ENCODE data around the gene AP1AR.

DNA sequence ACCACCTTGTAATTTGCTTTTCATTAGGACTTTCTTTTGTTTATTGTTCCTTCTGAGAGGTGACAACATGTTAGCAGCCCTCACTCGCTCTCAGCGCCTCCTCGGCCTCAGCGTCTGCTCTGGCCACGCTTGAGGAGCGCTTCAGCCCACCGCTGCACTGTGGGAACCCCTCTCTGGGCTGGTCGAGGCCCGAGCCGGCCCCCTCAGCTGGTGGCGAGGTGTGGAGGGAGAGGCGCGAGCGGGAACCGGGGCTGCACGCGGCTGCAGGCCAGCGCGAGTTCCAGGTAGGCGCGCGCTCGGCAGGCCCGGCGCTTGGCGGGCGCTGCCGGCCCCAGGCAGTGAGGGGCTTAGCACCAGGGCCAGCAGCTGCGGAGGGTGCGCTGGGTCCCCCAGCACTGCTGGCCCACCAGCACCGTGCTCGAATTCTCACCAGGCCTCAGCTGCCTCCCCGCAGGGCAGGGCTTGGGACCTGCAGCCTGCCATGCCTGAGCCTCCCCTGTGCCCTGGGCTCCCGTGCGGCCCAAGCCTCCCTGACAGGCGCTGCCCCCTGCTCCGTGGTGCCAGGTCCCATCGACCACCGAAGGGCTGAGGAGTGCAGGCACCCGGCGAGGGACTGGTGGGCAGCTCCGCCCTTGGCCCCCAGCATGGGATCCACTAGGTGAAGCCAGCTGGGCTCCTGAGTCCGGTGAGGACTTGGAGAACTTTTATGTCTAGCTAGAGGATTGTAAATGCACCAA is 9.2 kb upstream of the AP1AR start:
- TF ChIP-seq, protein P1, sequence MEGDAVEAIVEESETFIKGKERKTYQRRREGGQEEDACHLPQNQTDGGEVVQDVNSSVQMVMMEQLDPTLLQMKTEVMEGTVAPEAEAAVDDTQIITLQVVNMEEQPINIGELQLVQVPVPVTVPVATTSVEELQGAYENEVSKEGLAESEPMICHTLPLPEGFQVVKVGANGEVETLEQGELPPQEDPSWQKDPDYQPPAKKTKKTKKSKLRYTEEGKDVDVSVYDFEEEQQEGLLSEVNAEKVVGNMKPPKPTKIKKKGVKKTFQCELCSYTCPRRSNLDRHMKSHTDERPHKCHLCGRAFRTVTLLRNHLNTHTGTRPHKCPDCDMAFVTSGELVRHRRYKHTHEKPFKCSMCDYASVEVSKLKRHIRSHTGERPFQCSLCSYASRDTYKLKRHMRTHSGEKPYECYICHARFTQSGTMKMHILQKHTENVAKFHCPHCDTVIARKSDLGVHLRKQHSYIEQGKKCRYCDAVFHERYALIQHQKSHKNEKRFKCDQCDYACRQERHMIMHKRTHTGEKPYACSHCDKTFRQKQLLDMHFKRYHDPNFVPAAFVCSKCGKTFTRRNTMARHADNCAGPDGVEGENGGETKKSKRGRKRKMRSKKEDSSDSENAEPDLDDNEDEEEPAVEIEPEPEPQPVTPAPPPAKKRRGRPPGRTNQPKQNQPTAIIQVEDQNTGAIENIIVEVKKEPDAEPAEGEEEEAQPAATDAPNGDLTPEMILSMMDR (IDR thresholded peaks at IDR 0.05) = no peak
- no peak for TF ChIP-seq ZFX (IDR thresholded peaks at IDR 0.05; ENCODE audit: borderline replicate concordance)

All from 22Rv1 (cell line).